WERI-Rb-1 (cell line): Measurements from ENCODE around the gene ST3GAL3.
A peak's percentile ranks its signal among the peaks of the same experiment; 100 is the strongest.

Experiments
- DNase-seq: peaks from one replicate; pipeline ENCODE4 v3.0.0-alpha.2; 2020
- H3K27ac ChIP-seq: fragments of 250-450 bp; sonication (Bioruptor Pico); 2 replicates; pipeline ENCODE4 v1.5.1; 2020; ENCODE audit warnings: mild to moderate bottlenecking, moderate library complexity
- H3K27me3 ChIP-seq: fragments of 250-450 bp; sonication (Bioruptor Pico); 2 replicates; pipeline ENCODE4 v1.5.1; 2021; ENCODE audit warnings: mild to moderate bottlenecking, low read depth, moderate library complexity; ENCODE audit not compliant: insufficient read depth, severe bottlenecking
- H3K36me3 ChIP-seq: fragments of 250-450 bp; sonication (Bioruptor Pico); 2 replicates; pipeline ENCODE4 v1.5.1; 2020; ENCODE audit warnings: mild to moderate bottlenecking, moderate library complexity
- H3K4me3 ChIP-seq: 2 replicates; pipeline ENCODE4 v1.5.1; 2011; ENCODE audit warnings: low read depth, mild to moderate bottlenecking, control low read depth, low read length
- H3K9me3 ChIP-seq: fragments of 250-450 bp; sonication (Bioruptor Pico); 2 replicates; pipeline ENCODE4 v1.5.1; 2021; ENCODE audit warnings: mild to moderate bottlenecking, moderate library complexity; ENCODE audit not compliant: severe bottlenecking
- TF ChIP-seq, protein P1 (sequence below): IDR thresholded peaks from 2 replicates; pipeline ENCODE4 v1.5.1; 2011; ENCODE audit warnings: low read depth, mild to moderate bottlenecking, control low read depth, inconsistent platforms, low read length

Gene ST3GAL3

DNA sequence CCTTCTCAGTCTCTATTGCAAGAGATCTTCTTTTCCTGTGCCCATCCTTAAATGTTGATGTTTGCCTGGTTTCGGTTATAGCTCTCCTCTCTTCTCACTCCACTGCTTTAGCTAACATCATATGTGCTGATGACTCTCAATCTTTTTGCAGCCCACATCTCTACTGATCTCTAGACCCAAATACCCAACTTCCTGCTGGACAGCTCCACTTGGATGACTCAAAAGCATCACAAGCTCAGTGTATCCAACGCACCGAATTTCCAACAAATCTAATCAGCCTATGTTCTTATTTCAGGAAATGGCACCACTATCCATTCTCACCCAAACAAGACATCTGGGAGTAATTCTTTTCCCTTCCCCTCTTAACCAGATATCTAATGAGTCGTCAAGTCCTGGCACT lies 147.1 kb downstream of the ST3GAL3 start:
- no peak overlapping the region for H3K4me3 ChIP-seq
- no peaks in the 10 kb centered on the region for H3K36me3 ChIP-seq
- H3K27ac ChIP-seq = no peak overlapping the region
- no peaks in the 10 kb centered on the region for H3K27me3 ChIP-seq
- TF ChIP-seq, protein P1, sequence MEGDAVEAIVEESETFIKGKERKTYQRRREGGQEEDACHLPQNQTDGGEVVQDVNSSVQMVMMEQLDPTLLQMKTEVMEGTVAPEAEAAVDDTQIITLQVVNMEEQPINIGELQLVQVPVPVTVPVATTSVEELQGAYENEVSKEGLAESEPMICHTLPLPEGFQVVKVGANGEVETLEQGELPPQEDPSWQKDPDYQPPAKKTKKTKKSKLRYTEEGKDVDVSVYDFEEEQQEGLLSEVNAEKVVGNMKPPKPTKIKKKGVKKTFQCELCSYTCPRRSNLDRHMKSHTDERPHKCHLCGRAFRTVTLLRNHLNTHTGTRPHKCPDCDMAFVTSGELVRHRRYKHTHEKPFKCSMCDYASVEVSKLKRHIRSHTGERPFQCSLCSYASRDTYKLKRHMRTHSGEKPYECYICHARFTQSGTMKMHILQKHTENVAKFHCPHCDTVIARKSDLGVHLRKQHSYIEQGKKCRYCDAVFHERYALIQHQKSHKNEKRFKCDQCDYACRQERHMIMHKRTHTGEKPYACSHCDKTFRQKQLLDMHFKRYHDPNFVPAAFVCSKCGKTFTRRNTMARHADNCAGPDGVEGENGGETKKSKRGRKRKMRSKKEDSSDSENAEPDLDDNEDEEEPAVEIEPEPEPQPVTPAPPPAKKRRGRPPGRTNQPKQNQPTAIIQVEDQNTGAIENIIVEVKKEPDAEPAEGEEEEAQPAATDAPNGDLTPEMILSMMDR = no peak
- H3K9me3 ChIP-seq = no peaks in the 10 kb centered on the region
- DNase-seq = no peak

DNA sequence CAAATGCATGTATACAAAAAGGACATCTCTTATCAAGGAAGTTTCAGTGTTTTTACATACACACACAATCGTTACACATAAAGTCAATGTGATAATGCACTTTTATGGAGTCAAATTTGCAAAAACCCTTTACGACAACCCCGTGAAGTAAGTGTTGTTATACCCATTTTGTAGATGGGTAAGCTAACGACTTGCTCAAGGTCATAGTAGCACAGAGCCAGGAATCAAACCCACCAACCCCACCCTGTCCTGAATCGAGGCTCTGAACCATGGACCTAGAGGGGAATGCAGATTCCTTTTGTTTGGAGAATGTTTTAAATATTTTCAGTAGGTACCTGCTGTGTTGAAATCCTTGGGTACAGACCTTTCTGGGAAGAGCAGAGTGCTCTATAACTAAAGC lies 148.9 kb downstream of the ST3GAL3 start:
- Histone ChIP-seq H3K27me3 (no peaks in the 10 kb centered on the region), H3K4me3 (no peak overlapping the region), H3K27ac (no peak overlapping the region), H3K36me3 (no peaks in the 10 kb centered on the region), H3K9me3 (no peaks in the 10 kb centered on the region)
- TF ChIP-seq, protein P1 = no peak
- no peak for DNase-seq

- TF ChIP-seq, protein P1 = no peak
- Histone ChIP-seq H3K9me3 (no peaks in the 10 kb centered on the region), H3K4me3 (no peak overlapping the region), H3K27ac (no peak overlapping the region), H3K36me3 (no peaks in the 10 kb centered on the region), H3K27me3 (no peaks in the 10 kb centered on the region)
- no peak for DNase-seq
Observed at GRCh38 chr1:43857163-43857562, 149.8 kb downstream of the ST3GAL3 start.

GRCh38 chr1:43858324-43858723 lies 151.0 kb downstream of the ST3GAL3 start:
- TF ChIP-seq, protein P1 = no peak
- H3K27me3 ChIP-seq = no peaks in the 10 kb centered on the region
- no peaks in the 10 kb centered on the region for H3K36me3 ChIP-seq
- H3K4me3 ChIP-seq = no peak overlapping the region
- peak; percentile 18 for DNase-seq
- H3K9me3 ChIP-seq = no peaks in the 10 kb centered on the region
- H3K27ac ChIP-seq = no peak overlapping the region

DNA sequence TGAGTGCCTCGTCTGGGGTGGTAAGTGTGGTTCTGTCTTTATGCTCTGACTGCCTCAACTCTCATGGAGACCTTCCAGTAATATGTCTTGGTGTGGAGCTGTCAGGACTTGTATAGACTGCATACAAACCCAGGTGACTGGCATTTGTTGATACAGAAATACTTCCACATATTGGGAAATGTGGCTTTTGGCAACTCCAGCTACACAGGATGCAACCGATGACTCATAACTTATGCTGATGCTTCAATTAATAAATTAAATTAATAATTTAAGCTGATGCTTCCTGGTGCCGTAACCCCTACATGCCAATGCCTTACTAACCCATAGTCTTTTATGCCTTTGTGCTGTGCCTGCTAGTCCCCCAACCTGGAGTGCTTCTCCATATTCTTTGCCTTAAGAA lies 154.0 kb downstream of the ST3GAL3 start:
- TF ChIP-seq, protein P1 = no peak
- no peaks in the 10 kb centered on the region for H3K36me3 ChIP-seq
- no peaks in the 10 kb centered on the region for H3K27me3 ChIP-seq
- no peak overlapping the region for H3K4me3 ChIP-seq
- no peak for DNase-seq
- H3K9me3 ChIP-seq = no peaks in the 10 kb centered on the region
- no peak overlapping the region for H3K27ac ChIP-seq

- Histone ChIP-seq H3K27me3 (no peaks in the 10 kb centered on the region), H3K36me3 (no peaks in the 10 kb centered on the region), H3K27ac (no peak overlapping the region), H3K9me3 (no peaks in the 10 kb centered on the region), H3K4me3 (no peak overlapping the region)
- no peak for DNase-seq
- TF ChIP-seq, protein P1 = no peak
Observed at GRCh38 chr1:43861988-43862735, 154.8 kb downstream of the ST3GAL3 start.
